ENCODE results near the gene PLOD1. TPM values are rescaled to one million over a fixed set of nuclear protein-coding genes. Genes with fewer than 3 reads are reported as not detected.
A peak's percentile ranks its signal among the peaks of the same experiment; 100 is the strongest.

PLOD1 gene
- total and polyA plus RNA-seq, 8 donors = 20.0 to 55.2 (median 35.1) TPM

GRCh38 chr1:11982010-11982392, 47.5 kb downstream of the PLOD1 start:
- WGBS, 2 donors = 36 to 43% methylated on average over 3 of the region's 3 CpGs
- Histone ChIP-seq H3K36me3 (peaks cover 0 to 5% (median 0%) of the 10 kb centered on the region in 3 donors), H3K4me1 (peaks cover 4 to 26% (median 6%) of the 10 kb centered on the region in 3 donors), H3K27me3 (no peaks in the 10 kb centered on the region), H3K27ac (no peak overlapping the region), H3K4me3 (no peak overlapping the region), H3K9me3 (no peaks in the 10 kb centered on the region)
- intact Hi-C loops (cut with DNase I) = loop anchor here in 1 of 3 donors (10.0 kb wide), 1 partner anchor 147 kb away; no protein-coding TSS in a partner anchor
- ATAC-seq = no peak
- peak in 1 of 4 donors; percentile 17 for TF ChIP-seq CTCF (IDR thresholded peaks at IDR 0.05)
- DNase-seq = no peak
- FAIRE-seq = no peak

GRCh38 chr1:11984121-11984520, 49.6 kb downstream of the PLOD1 start:
- WGBS, 2 donors = 66 to 77% methylated on average over 5 of the region's 5 CpGs
- ATAC-seq = no peak

GRCh38 chr1:11984576-11984975, 50.1 kb downstream of the PLOD1 start:
- H3K9me3 ChIP-seq = no peaks in the 10 kb centered on the region
- DNase-seq (no peak), FAIRE-seq (no peak), ATAC-seq (no peak)
- no peak overlapping the region for H3K27ac ChIP-seq
- no peaks in the 10 kb centered on the region for H3K27me3 ChIP-seq
- intact Hi-C loops (cut with DNase I) = loop anchor here in 1 of 3 donors (10.0 kb wide), 1 partner anchor 150 kb away; no protein-coding TSS in a partner anchor
- 77 to 81% methylated on average over 6 of the region's 6 CpGs for WGBS, 2 donors
- no peak overlapping the region for H3K4me3 ChIP-seq
- H3K36me3 ChIP-seq = peaks cover 0 to 11% (median 3%) of the 10 kb centered on the region in 3 donors
- H3K4me1 ChIP-seq = peaks cover under 1 to 15% (median 1%) of the 10 kb centered on the region in 3 donors
- TF ChIP-seq CTCF (IDR thresholded peaks at IDR 0.05) = no peak

More at GRCh38 chr1:11984121-11984520, 49.6 kb downstream of the PLOD1 start:
- Histone ChIP-seq H3K27ac (no peak overlapping the region), H3K4me1 (peaks cover 4 to 20% (median 6%) of the 10 kb centered on the region in 3 donors), H3K4me3 (no peak overlapping the region), H3K36me3 (peaks cover 0 to 6% (median under 1%) of the 10 kb centered on the region in 3 donors), H3K27me3 (no peaks in the 10 kb centered on the region), H3K9me3 (no peaks in the 10 kb centered on the region)
- FAIRE-seq = no peak
- intact Hi-C loops (cut with DNase I) = loop anchor here in 1 of 3 donors (10.0 kb wide), 1 partner anchor 149 kb away; no protein-coding TSS in a partner anchor
- no peak for DNase-seq
- no peak for TF ChIP-seq CTCF (IDR thresholded peaks at IDR 0.05)

- DNase-seq (no peak), ATAC-seq (no peak), FAIRE-seq (no peak)
- H3K36me3 ChIP-seq = peaks cover 0 to 16% (median 6%) of the 10 kb centered on the region in 3 donors
- no peak overlapping the region for H3K27ac ChIP-seq
- intact Hi-C loops (cut with DNase I) = loop anchor here in 1 of 3 donors (10.0 kb wide), 1 partner anchor 150 kb away; no protein-coding TSS in a partner anchor
- H3K9me3 ChIP-seq = no peaks in the 10 kb centered on the region
- H3K4me3 ChIP-seq = no peak overlapping the region
- no peak for TF ChIP-seq CTCF (IDR thresholded peaks at IDR 0.05)
- H3K4me1 ChIP-seq = peaks cover 0 to 15% (median 0%) of the 10 kb centered on the region in 3 donors
- WGBS, 2 donors = 89 to 100% methylated on average over 3 of the region's 3 CpGs
- no peaks in the 10 kb centered on the region for H3K27me3 ChIP-seq
Measured at GRCh38 chr1:11985171-11985570, 50.7 kb downstream of the PLOD1 start.

GRCh38 chr1:11985851-11986250, 51.3 kb downstream of the PLOD1 start:
- no peaks in the 10 kb centered on the region for H3K9me3 ChIP-seq
- DNase-seq (no peak), ATAC-seq (peak in 1 of 4 donors; percentile 33), FAIRE-seq (no peak)
- peaks cover 0 to 15% (median 0%) of the 10 kb centered on the region in 3 donors for H3K4me1 ChIP-seq
- peak overlapping the region in 1 of 4 donors; percentile 18 for H3K27ac ChIP-seq
- peaks cover 0 to 16% (median 7%) of the 10 kb centered on the region in 3 donors for H3K36me3 ChIP-seq
- H3K4me3 ChIP-seq = no peak overlapping the region
- WGBS, 2 donors = 78 to 82% methylated on average over 7 of the region's 7 CpGs
- TF ChIP-seq CTCF (IDR thresholded peaks at IDR 0.05) = no peak
- intact Hi-C loops (cut with DNase I) = loop anchor here in 1 of 3 donors (10.0 kb wide), 1 partner anchor 151 kb away; no protein-coding TSS in a partner anchor
- no peaks in the 10 kb centered on the region for H3K27me3 ChIP-seq
